Upper lobe of right lung (tissue), 1 donor: ENCODE results near the gene LAS1L. TPM values are rescaled to one million over a fixed set of nuclear protein-coding genes. Genes with fewer than 3 reads are reported as not detected.
"Not testable (repeated sequence)": the region's sequence is repeated elsewhere in the genome, so short reads cannot be mapped to it uniquely, and the experiment has no call there.

ENCODE experiments used
- ATAC-seq: fragments of 200-7000 bp; cut with Tn5 transposase; one replicate; pipeline ENCODE4 v1.9.1; 2020; ENCODE audit warnings: mild to moderate bottlenecking, moderate library complexity
- DNase-seq: peaks from one replicate; pipeline ENCODE4 v3.0.0-alpha.2; 2020
- H3K27ac ChIP-seq: fragments of 200-600 bp; one replicate; pipeline ENCODE4 v1.8.0; 2022
- H3K27me3 ChIP-seq: fragments of 200-600 bp; one replicate; pipeline ENCODE4 v1.8.0; 2022; ENCODE audit warnings: mild to moderate bottlenecking
- H3K36me3 ChIP-seq: fragments of 200-600 bp; one replicate; pipeline ENCODE4 v1.8.0; 2022
- H3K4me1 ChIP-seq: fragments of 200-600 bp; one replicate; pipeline ENCODE4 v1.8.0; 2022
- H3K4me3 ChIP-seq: fragments of 200-600 bp; one replicate; pipeline ENCODE4 v1.8.0; 2022; ENCODE audit warnings: mild to moderate bottlenecking
- H3K9me3 ChIP-seq: fragments of 200-600 bp; one replicate; pipeline ENCODE4 v1.8.0; 2022
- CTCF ChIP-seq: fragments of 200-600 bp; IDR thresholded peaks from one replicate; pipeline ENCODE4 v1.8.0; 2022; ENCODE audit warnings: antibody characterized with exemption
- intact Hi-C: fragments of 100-400 bp; cut with DNase I; formaldehyde crosslinking; loops from one replicate; pipeline ENCODE4 v1.11.0; 2022
- total RNA-seq: library from RNA; stranded (reverse); fragmentation: NEBNext Ultra II Directional; extraction: Animal tissue kit (Norgen Biotek cat#: 25700); gene quantifications from one replicate; pipeline ENCODE4 v1.2.1, GENCODE V29; 2021
- donor health status: DM: no; HTN: yes; CAD: no; lungs with severe emphysema.

Gene LAS1L
- total RNA-seq, 1 donor from 2014 or later, result 22.8 TPM

- DNase-seq, result no peak
- Histone ChIP-seq H3K4me3 (no peak overlapping the region), H3K4me1 (no peaks in the 10 kb centered on the region), H3K27me3 (no peaks in the 10 kb centered on the region), H3K9me3 (no peaks in the 10 kb centered on the region), H3K27ac (no peak overlapping the region), H3K36me3 (no peaks in the 10 kb centered on the region)
- no peak for TF ChIP-seq CTCF
- no peak for ATAC-seq
- intact Hi-C loops, result no loop called here
Observed at GRCh38 chrX:65488495-65488894, 46.1 kb downstream of the LAS1L start.

GRCh38 chrX:65480960-65481359 is 53.6 kb downstream of the LAS1L start:
- H3K27me3 ChIP-seq, result no peaks in the 10 kb centered on the region

GRCh38 chrX:65479102-65479501 is 55.5 kb downstream of the LAS1L start:
- DNase-seq, ATAC-seq, H3K27ac ChIP-seq, H3K4me1 ChIP-seq, H3K4me3 ChIP-seq, intact Hi-C loops, H3K9me3 ChIP-seq, H3K27me3 ChIP-seq, H3K36me3 ChIP-seq: not testable (repeated sequence)

More at GRCh38 chrX:65480960-65481359, 53.6 kb downstream of the LAS1L start:
- intact Hi-C loops, result no loop called here
- H3K4me3 ChIP-seq, result no peak overlapping the region
- no peaks in the 10 kb centered on the region for H3K9me3 ChIP-seq
- TF ChIP-seq CTCF, result no peak
- DNase-seq, result no peak
- H3K27ac ChIP-seq, result no peak overlapping the region
- no peaks in the 10 kb centered on the region for H3K4me1 ChIP-seq
- H3K36me3 ChIP-seq, result no peaks in the 10 kb centered on the region
- no peak for ATAC-seq

- H3K4me3 ChIP-seq, result no peak overlapping the region
- H3K36me3 ChIP-seq, result no peaks in the 10 kb centered on the region
- DNase-seq (no peak), ATAC-seq (no peak)
- no peak for TF ChIP-seq CTCF
- no peaks in the 10 kb centered on the region for H3K9me3 ChIP-seq
- intact Hi-C loops, result no loop called here
- no peaks in the 10 kb centered on the region for H3K4me1 ChIP-seq
- H3K27me3 ChIP-seq, result no peaks in the 10 kb centered on the region
- no peak overlapping the region for H3K27ac ChIP-seq
Observed at GRCh38 chrX:65476564-65476963, 58.0 kb downstream of the LAS1L start.

GRCh38 chrX:65463550-65463949 is 71.0 kb downstream of the LAS1L start:
- DNase-seq, result no peak
- Histone ChIP-seq H3K4me3 (no peak overlapping the region), H3K36me3 (no peaks in the 10 kb centered on the region), H3K4me1 (no peaks in the 10 kb centered on the region), H3K9me3 (no peaks in the 10 kb centered on the region), H3K27me3 (no peaks in the 10 kb centered on the region), H3K27ac (no peak overlapping the region)
- ATAC-seq, result no peak
- no peak for TF ChIP-seq CTCF
- intact Hi-C loops, result no loop called here

Other genes starting within 250 kb of the LAS1L start
- 462 TPM for gene MSN, start 132.9 kb upstream of the LAS1L start, total RNA-seq